ENCODE results near the gene LRIT1.

DNA sequence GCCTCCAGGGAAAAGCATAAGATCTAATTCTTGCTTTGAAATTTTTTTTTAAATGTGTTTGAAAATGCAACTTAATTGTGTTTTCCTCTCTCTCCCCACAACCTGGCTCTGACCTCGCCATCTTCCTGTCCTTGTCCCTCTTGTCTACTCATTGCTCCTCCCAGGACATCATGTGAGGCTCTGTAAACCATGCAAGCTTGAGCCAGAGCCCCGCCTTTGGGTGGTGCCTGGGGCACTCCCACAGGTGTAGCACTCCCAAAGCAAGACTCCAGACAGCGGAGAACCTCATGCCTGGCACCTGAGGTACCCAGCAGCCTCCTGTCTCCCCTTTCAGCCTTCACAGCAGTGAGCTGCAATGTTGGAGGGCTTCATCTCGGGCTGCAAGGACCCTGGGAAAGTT is 56.8 kb downstream of the LRIT1 start:
- TF ChIP-seq EZH2 (IDR thresholded peaks at IDR 0.05; ENCODE audit: insufficient read depth, poor library complexity, severe bottlenecking) (no peak), EZH2phosphoT487 (IDR thresholded peaks at IDR 0.05; ENCODE audit: insufficient read depth, low read depth) (no peak)

Data from GM23248 (cell line).